SIG-M5 treated with dmso at 0.1 percent for 504 hours (cell line): Measurements from ENCODE around the gene CSE1L.
"Not testable (repeated sequence)": the region's sequence is repeated elsewhere in the genome, so short reads cannot be mapped to it uniquely, and the experiment has no call there.

Experiments used
- DNase-seq: peaks from one replicate; lab custom pipeline; 2025; ENCODE audit not compliant: unreplicated experiment; lab: John Stamatoyannopoulos, UW

Gene CSE1L

DNA sequence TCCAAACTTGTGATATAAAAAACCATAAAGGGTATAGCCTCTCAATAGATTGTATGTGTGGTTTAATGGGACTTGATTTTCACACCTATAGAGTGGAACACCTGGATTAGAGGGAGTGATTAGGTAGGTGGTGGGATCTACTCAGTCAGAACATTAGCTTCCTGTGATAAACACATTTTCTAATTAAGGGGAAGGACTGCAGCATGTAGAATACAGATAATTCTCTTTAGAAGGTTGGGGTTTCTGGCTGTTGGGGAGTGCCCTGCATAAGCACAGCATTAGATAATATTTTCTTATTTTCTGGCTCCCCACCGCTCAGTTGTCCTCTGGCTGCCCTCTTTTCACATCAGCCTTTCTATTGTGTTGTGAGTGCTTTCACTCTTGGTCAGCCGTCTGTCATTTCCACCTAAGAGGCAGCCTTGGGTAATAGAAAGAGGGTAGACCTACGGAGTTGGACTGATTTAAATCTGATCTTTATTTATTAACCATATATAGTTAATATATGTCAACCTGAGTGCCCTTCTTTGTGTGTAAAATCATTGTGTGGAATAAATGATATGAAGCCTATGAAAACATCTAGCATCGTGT lies 8.0 kb downstream of the CSE1L start:
- DNase-seq, result no peak

- DNase-seq, result no peak
Observed at GRCh38 chr20:49063279-49063678, 17.2 kb downstream of the CSE1L start.

DNA sequence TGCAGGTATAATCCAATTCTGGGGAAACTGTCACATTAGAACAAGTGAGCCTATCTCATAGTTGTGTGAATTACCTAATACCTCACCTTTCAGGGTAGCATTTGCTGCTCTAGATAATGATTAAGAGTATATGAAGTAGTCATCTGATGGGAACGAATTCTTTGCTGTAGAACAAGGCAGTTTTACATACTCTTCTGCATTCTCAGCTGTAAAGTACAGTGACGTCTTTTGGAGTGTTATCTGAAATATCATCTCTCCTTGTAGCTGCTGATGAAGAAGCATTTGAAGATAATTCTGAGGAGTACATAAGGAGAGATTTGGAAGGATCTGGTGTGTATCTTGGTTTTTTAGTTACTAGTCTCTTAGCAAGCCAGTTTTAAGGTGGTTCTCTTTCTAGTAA lies 28.4 kb downstream of the CSE1L start:
- DNase-seq, result no peak

GRCh38 chr20:49078310-49078709 lies 32.2 kb downstream of the CSE1L start:
- no peak for DNase-seq

GRCh38 chr20:49082295-49082694 lies 36.2 kb downstream of the CSE1L start:
- not testable (repeated sequence) for DNase-seq

- DNase-seq, result no peak
Observed at GRCh38 chr20:49091104-49091503, 45.0 kb downstream of the CSE1L start.

- no peak for DNase-seq
Observed at GRCh38 chr20:49091762-49092161, 45.6 kb downstream of the CSE1L start.

DNA sequence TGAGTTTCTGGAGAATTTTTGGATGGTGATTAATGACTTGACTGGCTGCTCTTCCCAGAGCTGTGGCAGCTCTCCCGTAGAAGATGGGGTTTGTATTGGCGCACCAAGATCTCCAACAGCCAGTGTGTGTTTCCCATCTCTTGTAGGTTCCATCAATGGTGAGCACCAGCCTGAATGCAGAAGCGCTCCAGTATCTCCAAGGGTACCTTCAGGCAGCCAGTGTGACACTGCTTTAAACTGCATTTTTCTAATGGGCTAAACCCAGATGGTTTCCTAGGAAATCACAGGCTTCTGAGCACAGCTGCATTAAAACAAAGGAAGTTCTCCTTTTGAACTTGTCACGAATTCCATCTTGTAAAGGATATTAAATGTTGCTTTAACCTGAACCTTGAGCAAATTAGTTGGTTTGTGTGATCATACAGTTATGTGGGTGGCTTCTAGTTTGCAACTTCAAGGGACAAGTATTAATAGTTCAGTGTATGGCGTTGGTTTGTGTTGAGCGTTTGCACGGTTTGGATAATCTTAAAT lies 50.2 kb downstream of the CSE1L start:
- DNase-seq, result no peak

- no peak for DNase-seq
Observed at GRCh38 chr20:49097159-49097558, 51.0 kb downstream of the CSE1L start.

- no peak for DNase-seq
Observed at GRCh38 chr20:49098136-49098535, 52.0 kb downstream of the CSE1L start.

GRCh38 chr20:49099011-49099410 lies 52.9 kb downstream of the CSE1L start:
- DNase-seq, result no peak

- not testable (repeated sequence) for DNase-seq
Observed at GRCh38 chr20:49100292-49100691, 54.2 kb downstream of the CSE1L start.

DNA sequence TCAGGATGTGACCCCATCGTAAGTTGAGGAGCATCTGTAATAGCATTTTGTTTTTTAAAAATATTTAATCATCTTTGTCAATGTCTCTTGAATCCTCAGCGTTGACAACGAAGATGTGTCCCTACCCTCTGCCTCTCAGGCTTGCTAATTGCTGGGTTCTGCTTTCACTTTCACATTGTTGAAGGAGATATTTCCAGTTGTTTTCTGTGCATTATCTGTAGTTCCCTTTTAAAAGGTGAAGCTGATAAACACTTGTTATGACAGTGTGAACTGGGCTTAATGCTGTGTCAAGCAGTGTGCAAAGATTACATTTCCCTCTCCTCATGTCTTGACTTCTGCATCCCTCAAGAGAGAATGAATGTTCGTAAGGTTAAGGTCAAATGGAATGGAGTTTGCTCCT lies 54.9 kb downstream of the CSE1L start:
- DNase-seq, result no peak

GRCh38 chr20:49103019-49103418 lies 56.9 kb downstream of the CSE1L start:
- DNase-seq, result no peak

- DNase-seq, result no peak
Observed at GRCh38 chr20:49103647-49104364, 57.7 kb downstream of the CSE1L start.

GRCh38 chr20:49104365-49104648 lies 58.2 kb downstream of the CSE1L start:
- no peak for DNase-seq

- not testable (repeated sequence) for DNase-seq
Observed at GRCh38 chr20:49104979-49105547, 59.0 kb downstream of the CSE1L start.

DNA sequence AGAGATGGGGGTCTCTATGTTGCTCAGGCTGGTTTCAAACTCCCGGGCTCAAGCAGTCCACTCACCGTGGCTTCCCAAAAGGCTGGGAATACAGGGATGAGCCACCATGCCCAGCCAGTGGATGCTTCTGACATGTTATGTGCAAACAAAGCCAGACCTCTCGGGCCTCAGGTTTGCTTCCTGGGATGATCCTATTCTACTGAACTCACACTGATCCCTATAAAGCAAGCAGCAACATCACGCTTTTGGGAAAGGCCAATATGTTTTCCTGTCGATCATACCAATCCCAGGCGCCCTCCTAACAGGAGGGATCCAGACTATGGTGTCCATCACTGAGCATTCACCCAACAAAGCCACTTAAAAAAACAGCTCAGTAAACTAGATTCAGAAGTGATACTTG lies 60.2 kb downstream of the CSE1L start:
- DNase-seq, result no peak

DNA sequence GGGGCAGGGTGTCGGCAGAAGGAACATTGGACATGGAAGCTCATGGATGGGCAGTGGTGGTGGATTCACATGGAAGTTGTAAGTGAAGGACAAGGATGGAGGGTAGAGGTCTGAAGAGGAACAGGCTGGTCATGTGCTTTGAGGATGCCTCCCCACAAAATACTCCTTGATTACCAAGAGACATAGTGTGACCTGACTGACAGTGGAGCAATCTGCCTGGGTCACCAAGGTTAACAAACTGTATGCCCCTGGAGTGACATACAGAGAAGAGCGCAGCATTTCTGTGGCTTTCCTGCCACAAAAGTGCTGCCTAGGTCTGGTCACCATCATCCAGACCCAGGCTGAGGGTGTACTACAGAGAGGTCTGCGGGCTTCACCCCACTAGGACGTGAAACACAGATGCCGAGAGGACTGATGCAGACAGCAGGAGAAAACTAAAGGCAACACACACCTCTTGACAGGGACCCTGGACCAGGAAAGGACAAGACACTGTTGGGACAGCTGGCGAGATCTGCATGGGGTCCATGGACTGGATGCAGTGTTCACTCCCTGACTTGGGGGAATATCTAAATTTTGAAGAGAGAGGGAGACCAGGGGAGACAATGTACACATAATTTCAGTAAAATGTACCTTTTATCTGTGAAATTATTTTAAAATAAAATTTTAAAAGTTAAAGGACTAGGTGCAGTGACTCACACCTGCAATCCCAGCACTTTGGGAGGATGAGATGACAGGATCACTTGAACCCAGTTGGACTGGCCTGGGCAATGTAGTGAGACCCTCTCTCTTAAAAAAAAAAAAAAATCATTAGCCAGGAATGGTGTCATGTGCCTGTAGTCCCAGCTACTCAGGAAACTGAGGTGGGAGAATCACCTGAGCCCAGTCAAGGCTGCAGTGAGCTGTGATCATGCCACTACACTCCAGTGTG lies 64.9 kb downstream of the CSE1L start:
- no peak for DNase-seq

- DNase-seq, result no peak
Observed at GRCh38 chr20:49112596-49113274, 66.6 kb downstream of the CSE1L start.

DNA sequence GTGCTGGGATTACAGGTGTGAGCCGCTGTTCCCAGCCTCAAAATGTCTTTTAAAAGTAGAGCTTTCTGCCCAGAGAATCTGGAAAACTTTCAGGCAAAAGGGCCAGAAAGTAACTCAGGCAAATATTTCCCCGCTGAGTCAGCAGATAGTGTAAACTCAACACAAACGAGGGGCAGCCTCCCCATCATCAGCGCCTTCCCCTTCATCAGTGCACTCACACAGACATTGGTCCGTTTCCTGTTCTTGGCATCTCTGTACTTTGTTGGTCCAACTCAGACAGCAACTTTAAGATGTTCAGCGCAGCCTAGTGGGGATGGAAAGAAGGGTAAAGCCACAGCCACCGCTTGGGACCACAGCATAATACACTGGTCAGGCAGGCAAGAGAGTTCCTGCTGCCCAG lies 69.5 kb downstream of the CSE1L start:
- DNase-seq, result no peak
